Stimulated activated CD4-positive, alpha-beta T cell treated with anti-CD3 and anti-CD28 coated beads, Interleukin-4, amount 100 ng/mL, for 24 hours (primary cell): Measurements from ENCODE around the gene SPATS2.
"Not testable (repeated sequence)": the region's sequence is repeated elsewhere in the genome, so short reads cannot be mapped to it uniquely, and the experiment has no call there.

Experiments used
- DNase-seq: peaks from one replicate; pipeline ENCODE4 v3.0.0-alpha.2; 2020

SPATS2 gene

GRCh38 chr12:49357103-49357678 lies 10.1 kb upstream of the SPATS2 start:
- DNase-seq, result no peak

DNA sequence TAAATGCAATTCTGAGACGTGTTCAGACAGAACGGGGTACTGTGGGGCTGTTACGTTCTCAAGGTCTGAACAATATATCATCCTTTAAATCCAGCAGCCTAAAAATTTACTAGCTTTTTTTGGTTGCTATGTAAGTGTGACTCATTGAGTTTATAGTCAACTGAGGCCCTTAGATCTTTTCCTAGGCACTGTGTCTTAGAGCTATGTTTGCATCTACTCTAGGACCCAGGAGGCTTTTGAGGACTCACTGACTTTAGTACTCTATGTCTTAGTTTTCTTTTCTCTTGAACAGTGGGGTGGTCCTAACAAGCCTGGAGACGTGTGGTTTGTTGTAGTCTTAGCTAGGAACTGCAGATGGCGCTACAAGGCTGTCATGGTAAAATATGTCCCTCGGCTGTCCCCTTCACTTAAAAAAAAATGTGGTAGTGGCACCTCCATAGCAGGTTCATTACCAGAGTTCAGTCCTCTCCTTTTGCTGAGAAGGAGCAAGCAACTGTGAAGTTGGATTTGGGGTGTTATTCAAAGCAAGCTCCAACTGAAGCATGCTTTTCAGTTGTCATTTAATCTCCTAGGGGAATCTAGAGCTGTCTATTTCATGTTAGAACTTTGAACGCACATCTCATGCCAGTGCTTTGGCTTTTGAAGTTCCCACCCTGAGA lies 8.7 kb upstream of the SPATS2 start:
- DNase-seq, result peak; percentile 58

DNA sequence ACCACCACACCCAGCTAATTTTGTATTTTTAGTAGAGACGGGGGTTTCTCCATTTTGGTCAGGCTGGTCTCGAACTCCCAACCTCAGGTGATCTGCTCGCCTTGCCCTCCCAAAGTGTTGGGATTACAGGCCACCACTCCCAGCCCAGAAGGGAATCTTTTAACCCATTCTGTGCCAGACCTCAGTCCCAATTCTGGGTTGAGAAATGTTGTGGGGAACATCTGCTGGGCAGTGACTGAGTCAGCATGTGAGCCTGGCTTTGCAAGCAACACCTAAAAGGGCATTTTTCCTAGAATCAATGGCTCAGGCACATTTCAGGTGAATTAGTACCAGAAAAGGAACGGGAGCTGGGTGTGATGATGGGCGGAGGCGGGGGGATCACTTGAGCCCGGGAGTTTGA lies 7.6 kb upstream of the SPATS2 start:
- DNase-seq, result no peak

DNA sequence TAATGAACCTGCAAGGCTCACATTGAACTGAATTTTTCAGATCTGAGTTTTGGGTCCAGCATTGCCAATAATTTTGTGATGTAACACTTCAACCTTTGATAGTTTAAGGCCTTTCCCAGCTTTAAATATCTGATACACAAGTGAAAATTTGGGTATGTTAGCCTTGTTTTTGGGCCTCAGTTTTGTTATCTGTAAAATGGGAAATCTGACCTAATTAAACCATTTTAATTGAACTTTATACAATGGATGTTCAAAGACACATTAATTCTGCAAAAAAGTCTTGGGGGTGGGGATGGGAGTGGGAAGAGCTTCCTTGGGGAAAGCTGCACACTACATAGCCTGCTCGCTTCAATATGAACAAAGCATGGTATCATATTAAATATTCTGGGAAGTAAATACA lies 5.2 kb upstream of the SPATS2 start:
- DNase-seq, result no peak

- no peak for DNase-seq
Observed at GRCh38 chr12:49364989-49365388, 2.3 kb upstream of the SPATS2 start.

DNA sequence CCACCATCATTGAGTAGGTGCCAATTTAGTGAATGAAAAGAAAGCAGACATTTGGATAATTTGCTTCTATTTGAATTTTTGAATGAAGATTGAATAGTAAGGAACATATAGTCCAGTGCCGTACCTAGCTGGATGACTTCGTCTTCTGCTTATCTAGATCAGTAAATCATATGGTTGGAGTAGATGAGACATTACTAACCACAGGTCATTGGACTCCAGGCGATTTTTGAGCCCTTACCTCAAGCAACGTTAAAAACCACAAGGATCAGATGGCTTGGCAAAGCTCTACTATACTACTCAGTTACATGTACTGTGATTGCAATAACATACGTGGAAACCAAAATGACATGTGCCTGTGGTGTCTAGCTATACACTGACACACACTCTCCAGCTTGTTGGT lies 1.7 kb upstream of the SPATS2 start:
- DNase-seq, result no peak

DNA sequence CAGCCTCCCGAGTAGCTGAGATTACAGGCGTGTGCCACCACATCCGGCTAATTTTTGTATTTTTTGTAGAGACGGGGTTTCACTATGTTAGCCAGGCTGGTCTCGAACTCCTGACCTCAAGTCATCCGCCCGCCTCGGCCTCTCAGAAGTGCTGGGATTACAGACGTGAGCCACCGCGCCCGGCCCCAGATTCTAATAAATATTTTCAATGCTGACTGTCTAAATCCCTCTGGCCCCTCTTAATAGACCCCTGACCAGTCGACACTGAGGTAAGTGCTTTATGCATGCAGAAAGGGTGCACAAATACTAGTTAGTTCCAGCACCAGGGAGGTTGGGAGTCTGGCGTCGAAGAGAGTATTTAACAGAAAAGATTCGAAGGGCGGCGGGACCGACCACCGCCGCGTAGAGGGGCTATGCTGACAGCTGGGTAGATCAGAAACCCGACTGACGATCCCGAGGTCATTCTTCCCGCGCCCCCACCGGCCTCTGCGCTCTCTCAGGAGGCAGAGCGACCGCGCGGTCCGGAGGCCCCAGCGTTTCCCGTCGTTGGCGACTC lies 1.1 kb upstream of the SPATS2 start:
- DNase-seq, result no peak

DNA sequence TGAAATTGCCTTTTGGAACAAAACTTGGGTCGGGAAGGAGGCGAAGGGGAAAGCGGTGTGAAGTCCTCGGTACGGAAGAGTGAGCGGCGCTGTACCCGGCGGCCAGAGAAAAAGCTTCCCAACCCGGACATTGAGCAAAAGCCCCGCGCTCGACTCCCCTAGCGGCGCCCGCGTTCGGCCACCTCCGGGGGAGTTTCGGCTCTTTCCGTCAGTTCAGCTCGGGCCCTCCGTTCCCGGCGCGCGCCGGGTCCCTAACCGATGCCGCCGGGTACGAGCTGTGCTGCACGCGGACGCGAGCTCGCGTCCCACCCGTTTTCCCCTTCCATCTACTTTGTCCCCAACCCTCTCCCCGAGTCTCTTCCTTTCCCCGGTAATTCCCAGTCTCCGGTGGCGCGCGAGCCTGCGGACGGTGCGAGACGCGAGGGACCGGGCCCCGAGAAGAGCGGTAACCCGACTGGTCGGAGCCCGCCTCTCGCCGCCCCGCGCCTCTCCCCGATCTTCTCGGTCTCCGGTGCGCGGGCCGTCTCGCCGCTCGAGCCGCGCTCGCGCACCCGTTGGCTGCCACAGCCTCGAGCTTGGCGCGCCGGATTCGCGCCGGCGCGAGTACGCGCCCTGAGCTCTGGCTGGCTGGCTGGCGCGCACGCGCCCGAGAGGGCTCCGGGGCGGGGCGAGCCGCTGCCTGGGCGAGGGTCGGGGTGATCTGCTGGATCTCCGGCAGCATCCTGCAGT lies 446 bp upstream of the SPATS2 start:
- DNase-seq, result peak; percentile 85

DNA sequence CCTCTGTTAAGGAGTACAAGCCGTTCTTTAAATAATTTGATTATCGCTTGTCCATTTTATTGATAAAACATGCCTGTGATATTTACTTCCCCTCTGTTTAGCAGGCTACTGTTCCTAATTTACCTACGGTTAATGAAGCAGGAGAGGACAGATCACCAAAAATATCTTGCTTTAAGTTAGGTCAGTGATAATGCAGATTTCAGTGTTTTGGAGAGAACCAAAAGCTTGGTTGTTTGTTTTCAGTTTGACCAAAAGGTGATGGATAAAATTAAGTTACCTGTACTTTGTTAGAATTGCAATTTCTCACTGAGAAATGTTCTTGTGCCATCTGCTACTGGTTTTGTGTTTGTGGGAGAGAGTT lies 958 bp downstream of the SPATS2 start:
- no peak for DNase-seq

- DNase-seq, result peak; percentile 35
Observed at GRCh38 chr12:49369411-49370145, 2.3 kb downstream of the SPATS2 start.

- no peak for DNase-seq
Observed at GRCh38 chr12:49370539-49370938, 3.3 kb downstream of the SPATS2 start.

- DNase-seq, result no peak
Observed at GRCh38 chr12:49375406-49375805, 8.1 kb downstream of the SPATS2 start.

GRCh38 chr12:49377386-49377785 lies 10.1 kb downstream of the SPATS2 start:
- no peak for DNase-seq

GRCh38 chr12:49380184-49380583 lies 12.9 kb downstream of the SPATS2 start:
- not testable (repeated sequence) for DNase-seq

DNA sequence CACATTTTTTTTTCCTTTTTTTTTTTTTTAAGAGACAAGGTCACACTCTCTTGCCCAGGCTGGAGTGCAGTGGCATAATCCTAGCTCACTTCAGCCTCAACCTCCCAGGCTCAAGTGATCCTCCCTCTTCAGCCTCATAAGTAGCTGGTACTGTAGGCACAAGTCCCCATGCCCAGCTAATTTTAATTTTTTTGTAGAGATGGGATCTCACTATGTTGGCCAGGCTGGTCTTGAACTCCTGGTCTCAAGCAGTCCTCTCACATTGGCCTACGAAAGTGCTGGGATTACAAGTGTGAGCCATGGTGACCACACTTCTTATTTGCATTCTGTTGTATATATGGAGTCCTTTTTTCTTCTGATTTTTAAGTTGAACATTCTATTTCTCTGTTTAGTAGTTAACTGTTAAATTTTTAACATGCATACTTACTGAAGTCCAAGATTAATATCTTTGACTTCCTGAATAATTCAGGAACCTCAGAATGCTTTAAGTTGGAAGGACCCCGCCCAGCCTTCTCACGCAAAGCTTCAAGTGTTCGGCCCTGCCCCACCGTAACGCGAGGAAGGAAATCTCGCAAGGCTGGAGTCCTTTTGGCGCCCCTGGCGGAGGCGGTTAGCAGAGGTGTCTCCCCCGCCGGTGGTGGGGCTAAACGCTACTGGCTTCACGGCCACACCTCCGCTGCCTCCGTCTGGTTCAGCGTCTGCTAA lies 21.6 kb downstream of the SPATS2 start:
- DNase-seq, result peak; percentile 49

DNA sequence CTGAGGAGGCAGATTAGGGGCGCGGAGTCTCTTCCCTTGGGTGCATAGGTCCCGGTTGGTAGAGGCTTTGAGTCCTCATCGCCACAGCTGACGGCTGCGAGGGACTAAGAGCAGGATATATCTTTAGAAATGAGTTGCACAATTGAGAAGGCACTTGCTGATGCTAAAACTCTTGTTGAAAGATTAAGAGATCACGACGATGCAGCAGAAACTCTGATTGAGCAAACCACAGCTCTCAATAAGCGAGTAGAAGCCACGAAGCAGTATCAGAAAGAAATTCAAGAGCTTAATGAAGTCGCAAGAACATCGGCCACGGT lies 22.1 kb downstream of the SPATS2 start:
- DNase-seq, result no peak

- no peak for DNase-seq
Observed at GRCh38 chr12:49397000-49397399, 29.7 kb downstream of the SPATS2 start.

DNA sequence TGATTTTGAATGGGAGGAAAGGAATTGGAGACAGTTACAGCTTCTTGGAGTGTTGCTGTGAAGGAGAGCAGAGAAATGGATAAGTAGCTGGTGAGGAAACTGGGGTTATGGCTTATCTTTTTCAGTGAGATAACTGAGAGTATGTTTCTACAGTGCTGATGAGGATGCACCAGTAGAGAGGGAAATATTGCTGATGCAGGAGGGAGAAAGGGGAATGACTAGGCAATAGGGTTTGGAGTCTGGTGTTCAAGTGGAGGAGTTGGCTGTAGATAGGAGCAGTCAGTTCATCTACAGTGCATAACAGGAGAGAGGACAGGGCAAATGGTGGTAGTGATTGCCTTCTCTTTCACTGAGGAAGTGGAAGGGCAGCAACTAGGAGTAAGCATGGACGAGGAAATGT lies 33.0 kb downstream of the SPATS2 start:
- DNase-seq, result no peak

DNA sequence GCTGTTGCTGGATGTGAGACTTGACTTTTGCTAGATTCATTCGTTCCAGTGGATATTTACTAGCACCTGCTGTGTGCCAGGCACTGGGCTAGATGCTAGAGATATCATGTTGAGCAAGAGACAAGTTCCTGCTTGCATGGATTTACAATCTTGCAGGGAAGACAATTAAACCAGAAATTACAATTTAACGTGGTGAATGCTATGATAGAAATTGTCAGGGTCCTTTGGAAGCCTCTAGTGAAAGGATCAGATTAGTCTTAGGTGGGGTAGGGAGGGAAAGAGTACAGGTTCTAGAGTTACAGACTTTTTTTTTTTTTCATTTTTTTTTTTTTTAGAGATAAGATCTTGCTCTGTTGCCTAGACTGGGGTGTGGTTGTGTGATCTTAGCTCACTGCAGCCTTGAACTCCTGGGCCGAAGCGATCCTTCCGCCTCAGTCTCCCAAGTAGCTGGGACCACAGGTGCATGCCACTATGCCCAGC lies 36.7 kb downstream of the SPATS2 start:
- DNase-seq, result no peak

DNA sequence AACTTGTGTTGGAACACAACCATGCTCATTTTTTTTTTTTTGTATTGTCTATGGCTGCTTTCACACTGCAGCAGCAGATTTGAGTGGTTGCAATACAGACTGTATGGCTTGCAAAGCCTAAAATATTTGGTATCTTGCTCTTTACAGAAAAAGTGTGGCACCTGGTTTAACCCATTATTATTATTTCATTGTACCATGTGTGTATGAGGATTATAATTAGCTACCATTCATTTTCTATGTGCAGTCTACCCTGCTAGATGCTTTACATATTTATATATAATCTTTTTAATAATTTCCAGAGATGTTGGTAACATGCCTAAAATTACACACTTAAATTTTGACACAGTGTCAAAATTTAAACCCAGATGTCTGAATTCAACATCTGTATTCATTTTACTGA lies 37.7 kb downstream of the SPATS2 start:
- no peak for DNase-seq

DNA sequence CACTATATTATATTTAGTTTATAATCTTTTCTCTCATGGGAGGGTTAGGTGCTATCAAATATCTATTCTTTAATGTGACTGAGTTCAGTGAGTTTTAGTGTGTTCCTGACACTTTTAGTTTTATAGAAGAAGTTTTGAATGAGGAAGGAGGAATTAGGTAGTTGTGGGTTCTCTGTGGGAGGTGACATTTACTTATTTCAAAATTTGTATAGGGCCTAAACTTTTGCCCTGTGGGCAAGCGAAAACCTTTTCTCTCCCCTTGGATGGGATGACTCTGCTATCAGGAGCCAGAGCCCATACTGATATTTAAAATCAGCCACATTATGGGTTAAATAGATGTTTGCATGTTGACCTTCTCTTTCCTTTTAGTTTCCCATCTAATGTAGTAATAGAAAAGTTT lies 43.6 kb downstream of the SPATS2 start:
- no peak for DNase-seq

DNA sequence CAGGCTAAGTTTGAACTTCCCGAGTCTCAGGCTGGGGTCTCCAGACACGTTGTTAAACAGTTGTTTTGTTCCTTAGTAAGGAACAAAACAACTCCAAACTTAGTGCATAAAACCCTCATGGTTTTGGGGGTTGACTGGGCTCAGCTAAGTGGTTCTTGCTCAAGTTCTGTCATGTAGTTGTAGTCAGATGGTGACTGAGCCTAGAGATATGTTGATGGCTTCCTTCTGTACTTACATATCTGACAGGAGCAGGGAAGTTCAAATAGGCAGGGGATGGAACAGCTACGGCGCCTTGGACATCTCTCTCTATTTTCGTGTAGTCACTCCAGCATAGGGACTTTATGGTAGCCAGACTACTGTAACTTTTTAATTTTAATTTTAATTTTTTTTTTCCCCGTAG lies 45.7 kb downstream of the SPATS2 start:
- DNase-seq, result no peak

- no peak for DNase-seq
Observed at GRCh38 chr12:49413796-49414195, 46.5 kb downstream of the SPATS2 start.
